HG03442 (cell line): ENCODE measurements around the gene HES1.
A peak's percentile ranks its signal among the peaks of the same experiment; 100 is the strongest.
"Not testable (repeated sequence)": the region's sequence is repeated elsewhere in the genome, so short reads cannot be mapped to it uniquely, and the experiment has no call there.

Experiments used
- ATAC-seq: cut with Tn5 transposase; IDR thresholded peaks from one replicate; pipeline ENCODE4 v1.9.1; 2021; ENCODE audit warnings: mild to moderate bottlenecking, moderate library complexity; ENCODE audit not compliant: unreplicated experiment

Gene HES1

DNA sequence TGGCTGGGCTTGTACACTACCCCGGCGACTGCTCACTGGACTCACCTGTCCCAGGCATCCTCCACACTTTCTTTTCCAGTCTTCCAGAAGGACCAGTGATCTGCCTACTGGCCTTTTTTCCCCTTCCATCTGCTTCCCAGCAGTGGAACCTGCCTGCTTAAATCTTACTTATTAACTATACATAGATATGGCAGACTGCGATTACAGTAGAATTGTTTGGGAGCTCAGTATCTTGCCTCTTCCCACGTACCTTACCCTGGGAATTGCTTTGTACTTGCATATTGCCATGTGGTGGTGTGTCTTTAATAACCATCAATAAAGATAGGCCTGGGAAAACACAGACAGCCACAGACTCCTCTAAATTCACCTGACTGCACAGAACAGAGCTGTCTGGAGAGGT, 11.8 kb upstream of the HES1 start:
- no peak for ATAC-seq

DNA sequence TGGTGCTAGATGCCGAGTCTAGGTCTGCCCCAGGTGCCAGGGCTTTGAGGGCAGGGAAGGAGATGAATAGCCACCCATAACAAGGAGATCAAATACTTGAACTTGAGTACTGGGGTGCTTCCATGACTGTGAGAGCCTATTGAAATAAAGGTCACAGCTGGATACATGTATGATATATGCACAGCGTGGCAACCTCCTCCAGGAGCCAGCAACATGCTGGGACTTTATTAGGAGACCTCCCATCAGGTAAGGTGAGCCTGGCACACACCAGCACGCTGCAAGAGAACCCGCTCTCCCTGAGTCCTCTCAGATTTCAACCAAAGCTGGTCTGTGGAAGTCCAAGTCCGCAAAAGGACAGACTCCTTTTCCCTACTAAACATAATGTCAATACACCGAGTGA, 10.5 kb upstream of the HES1 start:
- ATAC-seq: no peak

DNA sequence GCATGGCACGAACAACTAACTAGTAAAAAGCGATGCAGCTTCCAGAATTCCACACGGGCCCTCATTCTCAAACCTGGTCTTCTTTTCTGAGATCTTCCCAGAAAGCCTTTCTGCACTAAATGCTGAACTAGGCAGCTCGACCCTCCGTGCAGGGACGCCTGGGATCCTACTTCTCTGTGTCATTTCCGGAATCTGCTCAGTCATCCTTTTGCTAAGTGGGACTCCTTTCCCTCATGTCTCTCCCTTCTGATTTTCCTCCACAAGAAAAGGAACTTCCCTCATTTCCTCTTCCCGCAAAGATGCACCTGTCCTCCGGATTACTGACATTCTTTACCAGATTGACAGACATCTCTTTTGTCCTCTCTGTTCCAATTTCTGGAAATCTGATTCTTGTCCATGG, 9.2 kb upstream of the HES1 start:
- no peak for ATAC-seq

DNA sequence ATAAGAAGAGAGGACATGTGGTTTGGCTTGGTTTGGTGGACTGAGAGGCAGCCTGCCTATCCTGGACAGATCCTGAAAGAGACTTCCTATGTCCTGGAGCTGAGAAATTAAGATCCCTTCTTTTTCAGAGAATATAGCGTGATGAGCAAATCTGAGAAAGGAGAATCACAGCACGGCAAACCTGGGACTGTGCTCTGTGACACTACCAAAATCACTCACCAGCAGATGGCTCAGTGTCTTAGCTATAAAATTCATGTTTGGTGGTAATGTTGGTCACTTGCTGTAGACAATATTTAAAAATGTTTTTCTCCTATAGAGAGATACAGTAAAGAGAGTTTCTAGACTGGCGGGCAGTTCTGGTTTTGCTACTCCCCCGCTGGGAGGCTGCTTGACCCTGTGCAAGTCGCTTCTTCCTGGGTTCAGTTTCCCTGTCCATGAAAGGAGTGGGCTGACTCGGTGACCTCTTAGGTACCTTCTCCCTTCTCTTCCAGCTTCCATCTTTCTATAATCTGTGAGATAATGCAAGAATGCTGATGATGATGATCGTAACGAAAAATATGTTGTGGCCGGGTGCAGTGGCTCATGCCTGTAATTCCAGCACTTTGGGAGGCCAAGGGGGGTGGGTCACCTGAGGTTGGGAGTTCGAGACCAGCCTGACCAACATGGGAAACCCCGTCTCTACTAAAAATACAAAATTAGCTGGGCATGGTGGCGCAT, 7.6 kb upstream of the HES1 start:
- no peak for ATAC-seq

DNA sequence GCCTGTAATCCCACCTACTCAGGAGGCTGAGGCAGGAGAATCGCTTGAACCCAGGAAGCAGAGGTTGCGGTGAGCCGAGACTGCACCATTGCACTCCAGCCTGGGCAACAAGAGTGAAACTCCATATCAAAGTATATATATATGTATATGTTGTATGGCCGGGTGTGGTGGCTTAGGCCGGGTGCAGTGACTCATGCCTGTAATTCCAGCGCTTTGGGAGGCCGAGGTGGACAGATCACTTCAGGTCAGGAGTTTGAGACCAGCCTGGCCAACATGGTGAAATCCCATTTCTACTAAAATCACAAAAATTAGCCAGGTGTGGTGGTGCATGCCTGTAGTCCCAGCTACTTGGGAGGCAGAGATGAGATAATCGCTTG, 7.0 kb upstream of the HES1 start:
- not testable (repeated sequence) for ATAC-seq

DNA sequence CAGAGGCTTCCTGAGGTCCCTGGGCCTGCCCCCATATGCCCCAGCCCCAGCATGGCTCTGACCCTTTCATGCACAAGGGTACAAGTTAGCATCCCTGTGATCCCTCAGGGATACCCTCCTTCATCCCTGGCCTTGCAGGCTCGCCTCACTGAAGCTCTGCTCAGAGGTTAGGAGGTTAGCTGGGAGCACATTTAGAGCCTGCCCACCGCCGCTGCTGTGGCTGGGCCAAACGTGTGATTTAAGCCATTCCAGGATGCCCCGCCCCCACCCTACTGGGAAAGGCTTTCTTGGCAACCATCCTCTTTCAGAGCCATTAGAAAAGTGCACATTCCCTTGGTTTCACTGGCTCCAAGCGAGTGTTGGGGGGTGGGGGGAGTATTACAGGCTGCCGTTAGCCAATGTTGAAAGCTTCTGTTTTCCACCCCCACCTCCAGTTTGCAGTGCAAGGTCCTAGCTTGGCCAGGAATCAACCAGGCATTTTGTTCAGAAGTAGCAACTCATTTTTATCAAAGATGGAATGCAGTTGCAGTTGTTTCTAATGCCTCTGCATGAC, 6.3 kb upstream of the HES1 start:
- no peak for ATAC-seq

DNA sequence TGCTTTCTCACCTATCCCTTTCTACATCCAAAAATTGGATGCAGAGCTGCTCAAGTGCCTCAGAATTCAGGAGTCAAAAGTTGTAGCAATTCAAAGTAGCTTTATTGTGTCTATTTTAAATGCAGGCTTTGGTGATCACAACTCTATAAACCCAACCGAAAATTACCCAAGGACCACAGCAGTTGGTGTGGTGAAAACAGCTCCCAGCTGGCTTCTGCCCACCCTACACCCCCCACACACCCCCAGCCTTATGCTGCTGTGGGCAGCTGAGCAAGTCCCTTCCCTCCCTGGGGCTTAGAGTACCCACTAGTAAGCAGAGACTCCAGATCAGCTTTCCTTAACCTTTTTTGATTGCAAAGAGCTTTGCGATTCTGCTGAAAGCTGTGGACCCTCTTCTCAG, 5.8 kb upstream of the HES1 start:
- ATAC-seq: no peak

DNA sequence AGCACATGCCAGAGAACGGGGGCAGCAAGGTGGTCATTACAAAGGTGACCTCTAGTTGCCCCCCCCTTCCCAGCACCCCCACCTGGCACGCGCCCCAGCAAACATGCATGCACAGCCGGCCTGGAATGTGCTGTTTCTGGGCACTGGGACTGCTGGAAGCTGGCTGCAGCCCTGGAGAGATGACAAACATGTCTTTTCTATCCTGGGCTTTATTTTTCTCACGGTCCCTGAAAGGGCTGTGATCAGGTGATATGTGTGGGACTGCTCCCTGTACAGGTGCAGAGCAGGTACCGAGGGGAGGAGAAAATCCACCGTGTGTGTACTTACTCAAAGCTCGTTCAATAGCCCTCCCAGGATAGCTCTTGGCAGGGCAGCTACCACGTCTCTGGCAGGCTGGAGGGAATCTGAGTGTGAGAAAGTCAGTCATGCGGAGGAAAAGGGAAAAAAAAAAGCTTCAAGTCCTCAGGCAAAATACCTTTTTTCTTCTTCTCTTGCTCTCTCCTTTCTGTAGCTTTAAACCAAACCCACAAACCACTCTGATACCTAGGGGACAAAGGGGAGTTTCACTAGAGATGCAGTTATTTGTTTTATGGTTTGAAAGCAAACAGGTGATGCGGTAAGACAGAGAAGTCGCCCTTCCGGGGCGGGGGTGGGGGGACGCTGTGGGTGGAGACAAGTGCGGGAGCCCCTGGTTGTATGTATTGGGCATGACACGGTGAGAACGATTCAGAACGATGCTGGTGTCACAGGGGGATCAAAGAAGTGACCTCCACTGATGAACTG, 5.0 kb upstream of the HES1 start:
- ATAC-seq: peak; percentile 52

DNA sequence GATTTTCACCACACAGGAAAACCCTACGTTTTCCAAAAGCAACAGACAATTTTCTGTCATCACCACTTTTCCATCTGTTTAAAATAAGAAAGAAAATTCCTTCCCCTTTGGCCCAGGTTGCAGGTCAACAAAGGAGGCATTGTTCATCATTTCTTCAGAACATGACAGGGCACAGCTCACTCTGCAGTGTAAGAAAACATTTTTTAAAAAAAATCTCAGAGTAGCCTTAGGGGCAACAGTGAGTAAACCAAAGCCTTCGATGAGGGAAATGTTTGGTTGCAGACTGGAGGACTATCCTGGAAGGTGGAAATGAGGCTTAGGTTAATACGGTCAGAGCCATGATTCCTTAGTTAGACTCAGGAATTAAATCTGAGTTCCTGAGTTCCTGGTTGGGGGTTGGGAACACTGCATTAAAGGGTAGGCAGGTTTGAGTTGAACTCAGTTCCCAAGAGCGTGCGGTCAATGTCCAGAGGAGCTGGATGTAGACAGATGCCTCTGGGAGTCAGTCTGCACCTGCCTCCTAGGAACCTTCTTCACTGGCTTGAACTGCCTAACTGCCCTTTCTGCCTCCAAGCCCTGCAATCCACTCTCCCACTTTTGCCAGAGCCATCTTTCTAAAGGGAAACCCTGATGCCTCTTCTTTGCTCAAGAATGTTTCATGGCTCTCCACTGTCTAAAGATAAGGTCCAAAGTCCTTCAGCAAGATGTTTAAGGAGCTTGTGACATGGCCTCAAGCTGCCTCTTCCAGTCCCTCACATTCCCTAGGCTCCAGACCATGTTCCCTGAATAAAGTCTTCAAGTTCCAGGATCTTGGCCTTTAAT, 3.3 kb upstream of the HES1 start:
- no peak for ATAC-seq

DNA sequence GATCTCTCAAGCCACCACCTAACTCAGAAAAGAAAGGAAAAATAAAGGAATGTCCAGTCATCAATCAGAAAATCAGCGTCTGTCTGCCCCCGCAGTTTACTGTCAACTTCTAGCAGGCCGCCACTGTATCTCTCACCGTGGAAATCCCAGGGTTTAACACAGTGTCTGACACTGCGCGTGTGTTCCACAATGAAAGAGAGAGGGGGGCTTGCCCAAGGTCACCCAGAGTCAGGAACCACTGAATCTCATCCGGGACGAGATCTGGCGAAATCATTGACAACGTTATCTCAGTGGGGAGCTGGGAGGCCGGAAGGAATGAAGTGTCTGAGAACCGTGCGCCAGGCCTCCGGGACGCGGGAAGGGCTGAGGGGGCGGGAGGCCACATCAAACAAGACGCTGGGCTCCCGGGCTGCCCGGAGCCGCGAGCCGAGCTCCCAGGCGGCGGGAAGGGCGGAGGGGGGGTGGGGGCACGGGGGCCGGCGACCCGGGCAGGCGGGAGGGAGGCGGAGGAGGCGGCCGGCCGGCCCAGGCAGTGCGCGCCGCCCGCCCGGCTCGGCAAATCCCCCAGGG, 2.2 kb upstream of the HES1 start:
- ATAC-seq: no peak

DNA sequence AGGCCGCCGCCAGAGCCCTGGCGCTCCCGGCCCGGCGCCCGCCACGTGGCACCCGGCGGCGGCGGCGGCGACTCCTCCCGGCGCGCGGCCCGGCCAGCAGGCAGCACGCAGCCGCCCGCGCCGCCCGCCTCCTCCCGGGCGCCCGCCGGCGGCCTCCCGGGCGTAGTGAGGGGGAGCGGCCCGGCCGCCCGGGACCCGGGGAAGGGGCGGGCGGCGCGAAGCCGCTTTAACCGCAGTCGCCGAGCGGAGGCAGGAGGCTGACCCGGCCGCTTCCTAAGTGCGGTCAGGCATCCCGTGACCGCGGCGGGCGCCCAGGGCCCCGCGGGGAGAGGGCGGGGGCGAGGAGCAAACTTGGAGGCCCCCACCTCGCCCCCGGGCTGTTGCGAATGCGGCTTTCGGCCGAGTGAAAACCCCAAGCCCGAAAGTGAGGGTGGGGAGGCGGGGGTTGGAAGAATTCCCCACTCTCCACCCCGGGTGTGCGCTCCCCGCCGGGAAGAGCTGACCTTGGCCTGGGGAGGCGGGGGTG, 1.7 kb upstream of the HES1 start:
- ATAC-seq: peak; percentile 17

DNA sequence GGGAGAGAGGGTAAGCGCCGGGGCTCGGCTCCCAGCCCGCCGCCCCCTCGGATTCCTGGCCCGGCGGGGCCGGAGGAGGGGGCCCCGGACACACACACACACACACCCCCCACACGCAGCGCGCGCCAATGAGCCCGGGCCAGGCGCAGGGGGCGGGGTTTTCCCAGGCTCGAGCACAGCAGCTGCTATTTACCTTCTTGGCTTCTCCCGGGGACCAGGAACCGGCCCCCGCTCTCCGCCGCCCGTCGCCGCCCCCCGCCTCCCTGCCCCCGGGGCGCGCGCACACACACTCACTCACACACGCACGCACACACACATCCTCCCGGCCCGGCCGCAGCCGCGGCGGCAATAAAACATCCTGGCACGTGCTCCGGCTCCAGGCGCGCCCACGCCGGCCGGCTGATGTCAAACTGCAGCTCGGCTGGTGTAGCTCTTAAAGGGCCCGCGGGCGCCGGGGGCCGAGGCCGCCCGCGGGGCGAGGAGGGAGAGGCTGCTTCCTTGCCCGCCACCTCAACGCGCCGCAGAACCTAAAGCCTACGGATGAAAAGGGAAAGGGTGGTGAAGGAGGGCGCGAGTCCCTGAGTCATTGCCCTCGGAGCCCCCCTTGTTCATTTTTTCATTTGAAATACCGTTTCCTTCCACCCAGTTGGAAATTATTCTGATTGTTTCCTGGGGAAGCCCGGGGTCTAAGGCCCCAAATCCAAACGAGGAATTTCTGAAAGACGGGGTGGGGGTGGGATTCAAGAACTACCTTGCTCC, 1.0 kb upstream of the HES1 start:
- peak; percentile 31 for ATAC-seq

DNA sequence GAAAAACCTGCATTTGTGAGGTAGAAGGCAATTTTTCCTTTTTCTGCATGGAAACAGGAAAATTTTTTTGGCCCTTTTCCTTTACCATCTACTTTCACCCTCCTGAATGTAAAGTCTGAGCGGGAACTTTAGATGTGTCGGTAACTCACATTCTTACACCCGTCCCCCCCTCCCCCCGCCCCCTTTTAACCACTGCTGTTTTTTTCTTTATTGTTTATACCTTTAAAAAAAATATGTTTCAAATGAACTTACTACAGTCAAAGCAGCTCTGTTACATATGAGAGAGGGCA, 487 bp upstream of the HES1 start:
- no peak for ATAC-seq

DNA sequence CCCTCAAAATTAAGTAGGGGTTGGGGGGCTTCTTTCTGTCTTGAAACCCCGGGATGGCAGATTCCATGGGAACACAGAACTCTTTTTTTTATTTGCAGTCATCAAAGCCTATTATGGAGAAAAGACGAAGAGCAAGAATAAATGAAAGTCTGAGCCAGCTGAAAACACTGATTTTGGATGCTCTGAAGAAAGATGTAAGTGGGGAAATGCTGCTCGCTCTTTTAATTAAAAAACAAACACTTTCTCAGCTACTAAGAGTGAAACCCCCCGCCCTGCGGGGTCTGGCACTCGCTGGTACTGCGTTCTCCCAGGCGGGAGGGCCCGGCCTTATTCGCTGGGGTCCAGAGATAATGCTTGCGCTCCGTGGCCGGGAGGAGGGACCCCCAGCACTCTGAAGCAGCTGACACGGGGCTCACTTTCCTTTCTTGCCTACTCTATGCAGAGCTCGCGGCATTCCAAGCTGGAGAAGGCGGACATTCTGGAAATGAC, 615 bp downstream of the HES1 start:
- no peak for ATAC-seq

DNA sequence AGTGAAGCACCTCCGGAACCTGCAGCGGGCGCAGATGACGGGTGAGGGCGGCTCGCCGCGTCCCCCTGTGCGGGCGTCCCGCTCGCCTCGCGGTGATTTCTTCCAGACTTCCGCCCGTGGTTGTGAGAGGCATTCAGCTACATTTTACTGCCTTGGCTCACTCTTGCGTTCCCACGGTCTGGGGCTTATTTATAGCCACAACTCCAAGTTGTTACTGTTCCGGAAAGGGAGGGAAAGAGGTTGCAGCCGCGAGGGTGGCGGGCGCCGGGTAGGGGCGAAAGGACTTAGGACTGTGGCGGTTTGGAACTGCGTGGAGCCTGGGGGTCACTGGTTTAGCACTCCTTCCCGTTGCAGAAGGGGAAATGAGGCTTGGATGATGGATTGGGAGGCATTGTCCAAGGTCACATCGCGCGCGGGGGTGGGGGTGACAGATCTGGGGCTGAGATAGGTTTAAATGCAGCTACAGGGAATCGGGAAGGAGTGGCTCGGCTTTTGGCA, 1.1 kb downstream of the HES1 start:
- no peak for ATAC-seq

DNA sequence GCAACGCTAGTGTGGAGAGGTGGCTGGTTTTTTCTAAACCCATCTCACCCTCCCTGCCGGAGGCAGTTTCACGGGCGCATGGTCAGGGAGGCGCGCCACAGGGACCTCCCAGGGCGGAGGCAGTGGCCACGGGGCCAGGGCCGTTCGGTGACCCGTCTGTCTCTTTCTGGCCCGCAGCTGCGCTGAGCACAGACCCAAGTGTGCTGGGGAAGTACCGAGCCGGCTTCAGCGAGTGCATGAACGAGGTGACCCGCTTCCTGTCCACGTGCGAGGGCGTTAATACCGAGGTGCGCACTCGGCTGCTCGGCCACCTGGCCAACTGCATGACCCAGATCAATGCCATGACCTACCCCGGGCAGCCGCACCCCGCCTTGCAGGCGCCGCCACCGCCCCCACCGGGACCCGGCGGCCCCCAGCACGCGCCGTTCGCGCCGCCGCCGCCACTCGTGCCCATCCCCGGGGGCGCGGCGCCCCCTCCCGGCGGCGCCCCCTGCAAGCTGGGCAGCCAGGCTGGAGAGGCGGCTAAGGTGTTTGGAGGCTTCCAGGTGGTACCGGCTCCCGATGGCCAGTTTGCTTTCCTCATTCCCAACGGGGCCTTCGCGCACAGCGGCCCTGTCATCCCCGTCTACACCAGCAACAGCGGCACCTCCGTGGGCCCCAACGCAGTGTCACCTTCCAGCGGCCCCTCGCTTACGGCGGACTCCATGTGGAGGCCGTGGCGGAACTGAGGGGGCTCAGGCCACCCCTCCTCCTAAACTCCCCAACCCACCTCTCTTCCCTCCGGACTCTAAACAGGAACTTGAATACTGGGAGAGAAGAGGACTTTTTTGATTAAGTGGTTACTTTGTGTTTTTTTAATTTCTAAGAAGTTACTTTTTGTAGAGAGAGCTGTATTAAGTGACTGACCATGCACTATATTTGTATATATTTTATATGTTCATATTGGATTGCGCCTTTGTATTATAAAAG, 1.8 kb downstream of the HES1 start:
- peak; percentile 32 for ATAC-seq

DNA sequence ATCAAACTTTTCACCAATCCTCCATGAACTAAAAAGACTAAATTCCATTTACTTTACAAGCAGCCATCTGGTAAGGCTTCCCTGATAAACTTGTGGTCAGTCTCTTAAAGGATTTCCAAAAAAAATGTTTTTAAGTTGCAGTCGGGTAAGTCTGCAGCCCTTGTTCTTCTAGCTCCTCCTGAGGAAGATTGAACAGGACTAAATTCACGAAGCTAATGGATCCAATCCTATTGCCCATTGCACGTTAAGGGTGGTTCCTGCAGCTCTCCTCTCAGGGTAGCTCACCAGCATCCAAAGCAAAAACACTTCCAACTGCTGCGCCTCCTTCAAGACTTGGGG, 2.8 kb downstream of the HES1 start:
- ATAC-seq: no peak

DNA sequence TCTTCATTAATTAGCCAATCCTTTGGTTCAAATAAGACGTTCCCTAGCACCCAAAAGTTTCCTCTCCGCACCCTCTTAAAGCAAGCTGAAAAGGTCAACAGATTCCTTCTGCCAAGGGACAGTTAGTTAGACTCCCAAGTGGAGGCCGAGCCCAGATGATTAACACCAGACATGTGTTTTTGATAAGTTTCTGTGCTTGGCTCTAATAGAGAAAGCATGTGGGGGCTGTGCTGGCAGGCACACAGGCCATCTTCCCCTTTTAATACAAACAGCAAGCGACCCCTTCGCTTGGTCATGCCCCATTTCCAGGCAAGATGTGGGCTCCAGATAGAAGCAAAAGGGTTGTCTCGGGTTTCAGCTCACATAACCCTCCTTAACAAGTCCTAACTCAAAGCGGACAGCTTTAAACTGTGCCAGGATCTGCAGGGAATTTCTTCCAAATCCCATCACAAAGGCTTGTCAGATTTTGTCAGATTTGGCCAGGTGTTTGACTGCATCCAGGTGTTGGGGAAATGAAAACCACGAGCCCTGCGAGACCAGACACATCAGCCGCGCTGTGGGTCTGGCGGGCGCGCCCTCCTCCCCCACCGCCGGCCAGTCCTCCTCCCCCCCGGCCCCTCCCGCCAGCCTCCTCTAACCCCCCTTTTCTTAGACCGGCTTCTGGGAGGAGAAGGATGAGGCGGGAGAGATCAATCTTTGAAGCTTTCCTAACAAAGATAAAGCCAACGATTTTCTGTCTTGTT, 3.3 kb downstream of the HES1 start:
- no peak for ATAC-seq
